ENCODE data around the gene HMGB3.

HMGB3 gene

GRCh38 chrX:151031391-151031975, 48.3 kb downstream of the HMGB3 start:
- H3K79me2 ChIP-seq (ENCODE audit: insufficient read depth, low read depth), result no peaks in the 10 kb centered on the region
- no peaks in the 10 kb centered on the region for H3K4me1 ChIP-seq (ENCODE audit: low read depth, poor library complexity, severe bottlenecking)
- no peak overlapping the region for H3K4me2 ChIP-seq
- no peak overlapping the region for H3K9ac ChIP-seq
- no peaks in the 10 kb centered on the region for H3K36me3 ChIP-seq (ENCODE audit: insufficient read depth)
- no peaks in the 10 kb centered on the region for H3K27me3 ChIP-seq (ENCODE audit: insufficient read depth, low read depth)
- no peak overlapping the region for H3K27ac ChIP-seq
- no peak for TF ChIP-seq CTCF (conservative IDR thresholded peaks at IDR 0.05; ENCODE audit: low read depth, low read length)
- H2AFZ ChIP-seq (ENCODE audit: low read depth), result no peak overlapping the region
- H4K20me1 ChIP-seq (ENCODE audit: insufficient read depth), result no peaks in the 10 kb centered on the region
- no peak overlapping the region for H3K4me3 ChIP-seq (IDR thresholded peaks at IDR 0.05; ENCODE audit: insufficient read depth, low read depth, low read length)

GRCh38 chrX:151039351-151039750, 56.2 kb downstream of the HMGB3 start:
- Histone ChIP-seq H3K27me3 (ENCODE audit: insufficient read depth, low read depth) (no peaks in the 10 kb centered on the region), H3K4me3 (IDR thresholded peaks at IDR 0.05; ENCODE audit: insufficient read depth, low read depth, low read length) (no peak overlapping the region), H3K9ac (no peak overlapping the region), H4K20me1 (ENCODE audit: insufficient read depth) (no peaks in the 10 kb centered on the region), H3K4me2 (no peak overlapping the region), H3K4me1 (ENCODE audit: low read depth, poor library complexity, severe bottlenecking) (no peaks in the 10 kb centered on the region), H3K36me3 (ENCODE audit: insufficient read depth) (no peaks in the 10 kb centered on the region), H3K27ac (no peak overlapping the region), H3K79me2 (ENCODE audit: insufficient read depth, low read depth) (no peaks in the 10 kb centered on the region), H2AFZ (ENCODE audit: low read depth) (no peak overlapping the region)
- no peak for TF ChIP-seq CTCF (conservative IDR thresholded peaks at IDR 0.05; ENCODE audit: low read depth, low read length)

Data from KMS-11 (cell line).